Uterus (tissue), 2 donors: ENCODE measurements around the gene SVIP.

Experiments
- CTCF ChIP-seq, 4 experiments: fragments of 200-600 bp in 2 of 4; fragments of 450-650 bp in 2 of 4; sonication (generic) in 2 of 4; IDR thresholded peaks; one replicate each; pipeline ENCODE4 v1.5.1; 2016 to 2019; ENCODE audit warnings: antibody characterized with exemption in 4 of 4, mild to moderate bottlenecking in 2 of 4, moderate library complexity in 1 of 4
- POLR2A ChIP-seq, 2 donors: fragments of 450-650 bp; IDR thresholded peaks; one replicate each; pipeline ENCODE4 v1.6.1; 2016; ENCODE audit warnings: antibody characterized with exemption in 2 of 2, mild to moderate bottlenecking in 1 of 2, moderate library complexity in 1 of 2

GRCh38 chr11:22787055-22787454, 42.5 kb downstream of the SVIP start:
- TF ChIP-seq CTCF (IDR thresholded peaks at IDR 0.05), result no peak
- TF ChIP-seq POLR2A (IDR thresholded peaks at IDR 0.05), result no peak
